NB4 (cell line): Measurements from ENCODE around the gene MEIS1.

Experiments
- DNase-seq: peaks from one replicate; pipeline ENCODE4 v3.0.0; 2010; ENCODE audit warnings: low read depth
- H3K4me3 ChIP-seq: one replicate; pipeline ENCODE4 v1.5.1; 2011; ENCODE audit warnings: mild to moderate bottlenecking, low read depth, low read length, moderate library complexity
- MAX ChIP-seq: IDR thresholded peaks from 2 replicates; pipeline ENCODE4 v1.6.1; 2011; ENCODE audit warnings: low read depth, low read length
- MYC ChIP-seq: IDR thresholded peaks from 2 replicates; pipeline ENCODE4 v1.6.1; 2011; ENCODE audit warnings: low read depth, low read length
- POLR2A ChIP-seq: IDR thresholded peaks from 2 replicates; pipeline ENCODE4 v1.6.1; 2011; ENCODE audit warnings: mild to moderate bottlenecking; ENCODE audit not compliant: insufficient read length; ENCODE audit errors: extremely low read depth
- TF ChIP-seq, protein P1 (sequence below): IDR thresholded peaks from one replicate; pipeline ENCODE4 v1.5.1; 2012; ENCODE audit warnings: low read depth, low read length

MEIS1 gene

DNA sequence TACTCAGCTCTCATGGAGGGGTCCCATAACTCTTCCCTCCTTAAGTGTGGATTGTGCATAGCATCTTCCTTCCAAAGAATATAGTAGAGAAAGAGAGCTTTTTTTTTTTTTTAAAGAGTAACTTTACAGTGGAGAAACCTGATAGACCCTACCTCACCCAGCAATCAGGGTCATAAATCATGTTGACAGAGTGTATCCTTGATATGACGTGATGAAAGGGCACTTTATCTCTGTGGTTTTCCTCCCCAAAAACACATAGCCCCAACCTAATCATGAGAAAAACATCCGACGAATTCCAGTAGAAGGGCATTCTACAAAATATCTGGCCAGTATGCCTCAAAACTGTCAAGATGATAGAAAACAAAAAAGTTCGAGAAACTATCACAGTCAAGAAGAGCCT is 29.5 kb upstream of the MEIS1 start:
- no peak for DNase-seq
- H3K4me3 ChIP-seq: no peak overlapping the region
- TF ChIP-seq MAX: no peak
- no peak for TF ChIP-seq POLR2A
- no peak for TF ChIP-seq MYC
- TF ChIP-seq, protein P1, sequence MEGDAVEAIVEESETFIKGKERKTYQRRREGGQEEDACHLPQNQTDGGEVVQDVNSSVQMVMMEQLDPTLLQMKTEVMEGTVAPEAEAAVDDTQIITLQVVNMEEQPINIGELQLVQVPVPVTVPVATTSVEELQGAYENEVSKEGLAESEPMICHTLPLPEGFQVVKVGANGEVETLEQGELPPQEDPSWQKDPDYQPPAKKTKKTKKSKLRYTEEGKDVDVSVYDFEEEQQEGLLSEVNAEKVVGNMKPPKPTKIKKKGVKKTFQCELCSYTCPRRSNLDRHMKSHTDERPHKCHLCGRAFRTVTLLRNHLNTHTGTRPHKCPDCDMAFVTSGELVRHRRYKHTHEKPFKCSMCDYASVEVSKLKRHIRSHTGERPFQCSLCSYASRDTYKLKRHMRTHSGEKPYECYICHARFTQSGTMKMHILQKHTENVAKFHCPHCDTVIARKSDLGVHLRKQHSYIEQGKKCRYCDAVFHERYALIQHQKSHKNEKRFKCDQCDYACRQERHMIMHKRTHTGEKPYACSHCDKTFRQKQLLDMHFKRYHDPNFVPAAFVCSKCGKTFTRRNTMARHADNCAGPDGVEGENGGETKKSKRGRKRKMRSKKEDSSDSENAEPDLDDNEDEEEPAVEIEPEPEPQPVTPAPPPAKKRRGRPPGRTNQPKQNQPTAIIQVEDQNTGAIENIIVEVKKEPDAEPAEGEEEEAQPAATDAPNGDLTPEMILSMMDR: no peak

GRCh38 chr2:66408905-66409304 is 26.0 kb upstream of the MEIS1 start:
- TF ChIP-seq, protein P1: no peak
- TF ChIP-seq MAX (no peak), POLR2A (no peak), MYC (no peak)
- no peak overlapping the region for H3K4me3 ChIP-seq
- no peak for DNase-seq

DNA sequence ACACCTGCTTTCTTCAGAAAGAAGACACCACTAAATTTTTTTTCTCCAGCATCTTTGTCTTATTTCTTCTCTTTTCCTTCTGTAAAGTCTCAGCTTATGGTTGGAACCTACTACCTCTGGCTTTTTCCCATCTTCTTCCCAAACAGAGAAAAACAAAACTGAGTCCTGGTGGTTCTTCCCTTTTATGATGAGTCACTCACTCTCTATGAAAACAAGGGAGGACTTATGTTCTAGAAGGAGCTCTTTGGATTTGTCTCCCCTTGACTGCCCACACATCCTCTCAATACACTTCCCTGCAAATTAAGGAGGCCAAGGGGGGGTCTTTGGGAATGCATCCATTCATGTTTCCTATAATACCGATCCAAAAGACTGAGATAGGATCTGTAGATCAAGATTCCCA is 22.1 kb upstream of the MEIS1 start:
- no peak for TF ChIP-seq MYC
- no peak for TF ChIP-seq POLR2A
- no peak for TF ChIP-seq MAX
- DNase-seq: no peak
- H3K4me3 ChIP-seq: no peak overlapping the region

- DNase-seq: no peak
- no peak overlapping the region for H3K4me3 ChIP-seq
- TF ChIP-seq MYC (no peak), POLR2A (no peak), MAX (no peak)
- TF ChIP-seq, protein P1: no peak
These were observed 20.0 kb upstream of the MEIS1 start for GRCh38 chr2:66414896-66415295.

DNA sequence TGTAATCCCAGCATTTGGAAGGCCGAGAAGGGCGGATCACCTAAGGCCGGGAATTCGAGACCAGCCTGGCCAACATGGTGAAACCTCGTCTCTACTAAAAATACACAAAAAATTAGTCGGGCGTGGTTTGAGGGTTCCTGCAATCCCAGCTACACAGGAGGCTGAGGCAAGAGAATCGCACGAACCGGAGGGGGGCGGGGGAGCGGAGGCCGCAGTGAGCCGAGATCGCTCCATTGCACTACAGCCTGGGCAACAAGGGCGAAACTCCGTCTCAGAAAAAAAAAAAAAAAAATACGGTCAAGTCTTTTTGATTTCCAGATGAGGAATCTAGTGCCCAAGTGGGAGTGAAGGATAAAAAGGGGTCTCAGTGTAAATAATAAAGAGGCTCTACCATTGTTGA is 16.5 kb upstream of the MEIS1 start:
- TF ChIP-seq MAX (no peak), POLR2A (no peak), MYC (no peak)
- TF ChIP-seq, protein P1: no peak
- no peak overlapping the region for H3K4me3 ChIP-seq
- no peak for DNase-seq

GRCh38 chr2:66421612-66422011 is 13.3 kb upstream of the MEIS1 start:
- DNase-seq: no peak
- H3K4me3 ChIP-seq: no peak overlapping the region
- TF ChIP-seq MYC (no peak), MAX (no peak), POLR2A (no peak)
- TF ChIP-seq, protein P1: no peak
